NCI-H69 (cell line): ENCODE measurements around the gene RSPH6A.
A peak's percentile ranks its signal among the peaks of the same experiment; 100 is the strongest.

ENCODE experiments used
- DNase-seq: peaks from one replicate; lab custom pipeline; 2025; lab: John Stamatoyannopoulos, UW

The RSPH6A gene

DNA sequence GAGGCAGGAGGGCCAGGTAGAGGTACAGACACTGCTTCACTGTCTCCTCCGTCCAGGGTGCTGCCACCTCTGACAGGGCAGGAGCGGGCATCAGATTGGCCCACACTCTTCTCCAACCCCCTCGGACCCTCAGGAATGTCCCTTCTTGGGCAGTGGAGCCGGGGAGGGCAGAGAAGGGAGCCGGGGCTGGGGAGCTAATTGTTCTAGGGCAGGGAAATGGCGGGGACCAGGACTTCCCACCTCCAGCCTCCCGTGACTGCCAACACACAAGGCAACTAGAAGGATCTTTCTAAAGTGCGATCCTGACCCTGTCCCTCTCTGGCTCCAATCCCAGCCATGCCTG, 10.1 kb upstream of the RSPH6A start:
- DNase-seq, result no peak

DNA sequence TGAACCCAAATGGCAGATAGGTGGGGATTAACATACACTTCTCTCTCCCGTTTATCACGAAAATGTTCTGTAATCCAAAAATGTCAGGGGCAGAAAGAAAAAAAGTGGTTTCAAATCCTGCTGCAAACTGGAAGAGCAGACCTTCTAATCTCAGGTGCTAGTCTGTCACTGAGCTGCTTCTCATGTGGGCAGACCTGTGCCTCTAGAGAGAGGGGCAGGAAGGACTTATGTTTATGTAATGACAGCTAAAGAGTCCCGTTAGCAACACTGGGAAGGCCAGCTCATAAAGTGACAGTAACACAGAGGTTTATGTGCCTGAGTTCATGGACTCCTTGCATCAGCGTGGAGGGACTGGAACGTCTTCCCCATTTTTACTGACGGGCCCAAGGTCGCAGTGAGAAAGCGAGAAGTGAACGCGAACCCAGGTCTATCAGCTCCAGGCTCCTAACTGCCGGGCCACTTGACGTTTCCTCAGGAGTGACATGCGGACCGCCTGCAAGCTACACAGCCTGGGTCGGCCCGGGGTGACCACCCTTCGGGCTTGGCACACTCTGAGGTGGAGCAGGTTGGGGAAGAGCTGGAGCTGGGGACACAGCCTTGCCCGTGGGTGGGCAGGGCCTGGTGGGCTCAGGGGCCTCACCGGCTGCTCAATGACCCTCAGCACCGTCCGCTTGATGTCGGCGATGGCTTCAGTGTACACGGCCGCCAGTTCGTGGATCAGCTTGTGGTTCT, 9.6 kb upstream of the RSPH6A start:
- no peak for DNase-seq

GRCh38 chr19:45824041-45824471, 8.9 kb upstream of the RSPH6A start:
- DNase-seq, result peak; percentile 51

DNA sequence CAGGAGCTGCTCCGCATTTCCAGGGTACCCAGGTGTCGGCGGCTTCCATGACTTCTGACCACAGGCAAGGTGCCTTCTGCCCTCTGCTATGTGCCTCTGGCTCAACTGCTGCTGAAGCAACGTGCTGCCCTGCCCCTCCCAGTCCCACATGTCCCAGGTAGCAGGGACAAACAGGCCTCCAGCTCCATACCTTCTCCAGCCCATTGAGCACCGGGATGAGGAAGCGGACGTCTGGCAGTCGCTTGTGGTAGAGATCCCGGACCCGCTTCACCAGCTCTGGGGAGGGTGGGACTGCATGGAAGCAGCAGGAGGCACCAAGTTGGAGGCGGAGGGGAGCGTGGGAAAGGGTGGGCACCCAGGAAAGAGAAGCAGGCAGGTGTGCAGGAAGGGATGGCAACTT, 8.1 kb upstream of the RSPH6A start:
- no peak for DNase-seq

DNA sequence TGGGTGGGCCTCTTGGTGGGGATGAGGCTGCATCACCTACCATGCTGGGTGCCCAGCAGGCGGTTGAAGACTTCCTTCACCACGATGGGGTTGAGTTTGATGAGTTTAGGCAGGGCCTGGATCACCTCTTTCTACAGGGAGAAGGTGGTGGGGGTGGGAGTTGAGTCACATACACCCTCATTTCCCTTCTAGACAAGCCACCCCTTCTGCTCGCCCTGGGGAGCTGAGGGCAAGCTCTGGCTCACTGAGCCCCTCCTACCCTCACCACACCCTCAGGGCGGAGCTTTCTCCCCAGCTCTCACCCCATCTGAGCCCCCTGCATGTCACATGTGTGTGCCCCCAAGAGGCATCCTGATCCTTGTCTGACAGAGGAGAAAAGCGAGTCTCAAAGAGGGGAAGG, 7.6 kb upstream of the RSPH6A start:
- no peak for DNase-seq

DNA sequence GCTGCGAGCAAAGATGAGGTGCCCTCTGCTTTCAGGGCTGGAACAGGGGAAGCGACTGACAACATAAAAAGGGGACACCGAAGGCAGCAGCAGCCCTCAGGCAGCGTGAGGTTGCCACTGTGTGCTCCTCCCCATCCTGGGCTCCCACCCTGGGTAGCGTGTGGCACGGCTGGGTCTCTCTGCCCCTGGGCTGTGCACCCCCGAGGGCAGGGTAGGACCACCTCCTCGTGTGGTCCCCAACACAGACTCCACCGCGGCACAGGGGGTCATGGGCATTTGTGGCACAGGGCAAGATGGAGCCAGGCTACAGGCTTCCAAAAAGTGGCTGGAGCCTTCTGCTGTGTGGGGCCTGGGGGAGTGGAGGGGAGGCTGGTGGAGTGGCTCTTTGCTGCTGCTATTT, 6.5 kb upstream of the RSPH6A start:
- no peak for DNase-seq

DNA sequence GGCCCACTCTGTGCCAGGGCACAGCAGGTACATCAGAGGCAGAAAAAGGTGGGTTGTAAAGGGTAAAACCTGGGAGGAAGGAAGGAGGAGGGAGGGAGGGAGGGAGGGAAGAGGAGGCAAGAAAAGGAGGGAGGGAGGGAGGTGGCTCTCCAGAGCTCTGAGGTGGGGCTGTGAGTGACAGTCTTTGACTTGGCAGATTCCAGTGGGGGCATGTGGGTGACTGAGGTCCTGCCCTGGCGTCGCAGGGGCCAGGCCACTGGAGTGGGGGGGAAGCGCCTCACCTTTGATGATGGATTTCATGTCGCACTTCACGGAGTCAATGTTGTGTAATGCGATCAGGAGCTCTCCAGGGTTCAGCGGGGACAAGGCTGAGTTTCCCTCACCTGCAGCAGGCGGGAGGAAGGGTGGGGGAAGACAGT, 6.0 kb upstream of the RSPH6A start:
- no peak for DNase-seq

DNA sequence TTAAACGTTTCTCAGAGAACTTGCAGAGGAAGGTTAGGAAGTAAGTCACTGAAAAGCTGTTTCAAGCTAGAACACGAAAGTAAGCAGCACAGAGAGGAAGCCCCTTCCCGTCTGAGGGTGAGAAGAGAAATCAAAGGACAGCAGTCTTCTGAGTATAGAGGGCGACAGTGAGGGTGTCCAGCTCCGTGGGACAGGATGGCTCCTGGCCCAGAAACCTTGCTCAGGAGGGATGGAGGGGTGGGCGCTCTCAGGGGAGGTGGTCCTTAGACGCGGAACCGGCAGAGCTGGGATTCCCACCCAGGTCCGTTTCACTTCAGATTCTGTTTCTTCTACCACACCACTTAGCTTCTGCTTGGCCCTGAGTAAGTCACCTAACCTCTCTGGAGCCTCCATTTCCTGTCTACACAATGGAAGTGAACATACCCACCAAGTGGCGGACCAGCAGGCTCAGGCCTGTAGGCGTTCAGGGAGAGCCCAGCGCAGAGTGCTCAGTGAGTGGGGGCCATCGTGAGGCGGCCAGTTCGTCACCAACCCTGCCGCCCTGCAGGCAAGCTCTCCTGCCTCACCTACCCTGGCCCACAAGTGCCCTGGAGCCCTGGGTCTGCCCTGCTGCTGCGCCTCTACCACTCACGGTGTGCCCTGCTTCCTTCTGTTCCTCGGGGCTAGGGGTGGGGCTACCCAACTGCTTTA, 5.5 kb upstream of the RSPH6A start:
- no peak for DNase-seq

DNA sequence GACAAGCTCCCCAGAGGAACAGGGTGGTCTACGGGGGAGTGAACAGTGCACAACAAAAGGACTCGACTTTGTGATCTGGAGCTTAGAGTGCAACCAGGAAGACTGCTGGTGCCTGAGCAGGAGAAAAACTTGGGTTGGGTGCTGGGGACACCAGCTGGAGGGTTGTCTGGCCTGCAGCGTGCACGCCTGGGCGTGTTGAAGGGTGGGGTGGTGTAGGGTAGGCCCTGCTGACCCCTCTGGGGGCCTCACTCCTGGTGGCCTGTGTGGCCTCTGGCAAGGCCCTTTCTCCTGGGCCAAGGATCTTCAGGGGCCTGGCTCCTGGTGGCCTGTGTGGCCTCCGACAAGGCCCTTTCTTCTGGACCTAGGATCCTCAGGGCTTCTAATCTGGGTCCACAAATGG, 4.7 kb upstream of the RSPH6A start:
- DNase-seq, result no peak

DNA sequence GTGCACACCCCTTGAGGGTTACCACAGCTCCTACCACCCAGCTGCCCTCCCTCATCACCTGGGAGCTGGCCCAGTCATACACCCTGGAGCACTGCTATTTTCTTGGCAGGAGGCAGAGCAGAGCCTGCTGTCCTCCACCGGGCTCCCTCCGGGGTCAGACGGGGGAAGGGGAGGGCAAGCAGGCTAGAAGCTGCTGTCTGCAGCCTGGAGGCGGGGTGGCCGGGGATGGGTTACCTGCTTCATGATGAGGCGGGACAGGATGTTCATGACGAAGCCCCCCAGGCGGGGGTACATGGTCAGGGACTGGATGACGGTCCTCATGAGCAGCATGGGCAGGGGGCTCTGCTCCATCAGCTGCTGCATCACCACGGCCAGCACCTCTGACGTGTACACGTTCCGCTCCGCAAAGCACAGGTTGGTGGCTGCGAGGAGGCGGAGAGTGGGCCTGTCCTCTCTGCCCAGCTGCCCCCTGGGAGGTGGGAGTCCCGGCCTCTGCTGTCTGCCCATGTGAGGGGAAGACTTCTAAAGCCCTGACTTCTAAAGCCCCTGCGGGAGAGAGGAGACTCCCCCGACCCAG, 2.7 kb upstream of the RSPH6A start:
- DNase-seq, result peak; percentile 83

GRCh38 chr19:45817010-45817724, 2.1 kb upstream of the RSPH6A start:
- peak; percentile 93 for DNase-seq

GRCh38 chr19:45816236-45817009, 1.3 kb upstream of the RSPH6A start:
- DNase-seq, result no peak

DNA sequence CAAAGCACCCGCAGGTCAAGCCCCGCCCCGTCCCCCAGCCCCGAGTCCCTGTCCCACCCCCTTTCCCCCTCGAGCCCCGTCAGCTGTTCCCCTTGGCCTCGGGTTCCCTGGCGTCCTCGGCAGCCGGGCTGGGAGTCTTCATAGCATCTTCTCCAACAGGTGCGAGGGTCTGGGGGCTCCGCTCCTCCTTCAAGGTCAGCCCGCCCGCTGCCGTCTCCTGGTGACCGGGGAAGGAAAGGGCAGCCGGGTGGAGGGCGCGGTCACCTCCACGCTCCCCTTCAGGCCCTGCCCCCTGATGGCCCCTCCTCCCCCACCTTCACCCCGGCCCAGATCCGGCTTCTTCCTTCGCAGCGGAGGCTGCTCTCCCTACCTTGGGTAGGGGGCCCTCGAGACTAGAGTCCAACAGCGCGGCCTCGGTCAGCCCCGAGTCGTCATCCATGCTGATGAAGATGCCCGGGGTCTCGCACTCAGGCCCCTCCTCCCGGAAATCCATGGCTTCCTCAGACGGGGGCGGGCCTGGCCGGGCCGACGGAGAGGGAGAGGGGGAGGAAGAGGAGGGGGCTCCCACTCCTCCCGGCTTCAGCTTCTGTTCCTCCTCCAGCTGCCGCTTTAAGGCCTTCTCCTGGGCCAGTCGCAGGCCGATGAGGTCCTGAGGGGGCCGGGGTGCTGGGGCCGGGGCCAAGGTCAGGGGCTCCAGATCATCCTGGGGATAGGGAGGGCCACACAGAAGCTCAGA, 541 bp upstream of the RSPH6A start:
- DNase-seq, result no peak

DNA sequence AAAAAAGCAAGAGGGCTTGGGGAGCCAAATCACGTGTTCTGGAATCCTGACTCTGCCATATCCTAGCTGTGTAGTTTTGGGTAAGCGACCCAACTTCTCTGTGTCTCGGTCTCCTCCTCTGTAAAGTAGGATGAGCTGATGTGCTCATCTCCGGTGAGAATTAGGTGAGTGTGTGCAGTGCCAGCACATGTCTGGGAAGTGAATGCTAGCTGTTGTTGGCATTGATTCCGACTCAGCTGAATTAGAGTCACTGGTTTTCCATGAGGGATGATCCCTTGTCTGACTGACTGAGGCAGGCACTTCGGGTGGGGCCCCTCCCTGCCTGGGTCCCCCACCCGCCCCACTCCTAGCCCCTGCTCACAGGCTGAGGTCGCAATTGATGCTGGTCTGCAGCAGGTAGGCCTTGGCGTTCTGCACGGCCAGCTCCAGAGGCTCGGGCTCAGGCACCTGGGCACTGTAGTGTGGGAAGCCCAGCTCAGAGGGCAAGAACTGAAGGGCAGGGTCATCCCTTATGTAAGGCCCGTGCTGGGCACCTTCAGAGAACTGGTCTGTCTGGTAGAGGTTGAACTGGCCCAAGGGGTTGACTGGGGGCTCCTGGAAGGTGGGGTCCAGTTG, 835 bp downstream of the RSPH6A start:
- DNase-seq, result no peak

DNA sequence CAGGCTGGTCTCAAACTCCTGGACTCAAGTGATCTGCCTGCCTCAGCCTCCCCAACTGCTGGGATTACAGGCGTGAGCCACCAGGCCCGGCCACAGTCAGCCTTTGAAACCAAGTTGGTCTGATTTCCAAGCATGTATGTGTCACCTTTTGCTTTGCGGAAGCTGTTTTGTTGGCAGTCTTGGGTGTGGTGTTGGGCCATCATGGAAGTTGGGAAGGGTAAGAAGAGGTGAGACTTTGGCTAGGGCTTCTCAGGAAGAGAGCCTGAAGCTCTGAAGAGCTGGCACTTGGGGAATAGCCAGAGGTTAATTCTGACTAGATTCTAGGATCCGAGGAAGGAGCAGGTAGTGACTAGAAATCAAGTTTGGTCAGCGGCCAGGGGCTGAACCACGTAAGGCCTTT, 2.8 kb downstream of the RSPH6A start:
- DNase-seq, result no peak

- peak; percentile 86 for DNase-seq
Observed at GRCh38 chr19:45809643-45810159, 5.4 kb downstream of the RSPH6A start.

DNA sequence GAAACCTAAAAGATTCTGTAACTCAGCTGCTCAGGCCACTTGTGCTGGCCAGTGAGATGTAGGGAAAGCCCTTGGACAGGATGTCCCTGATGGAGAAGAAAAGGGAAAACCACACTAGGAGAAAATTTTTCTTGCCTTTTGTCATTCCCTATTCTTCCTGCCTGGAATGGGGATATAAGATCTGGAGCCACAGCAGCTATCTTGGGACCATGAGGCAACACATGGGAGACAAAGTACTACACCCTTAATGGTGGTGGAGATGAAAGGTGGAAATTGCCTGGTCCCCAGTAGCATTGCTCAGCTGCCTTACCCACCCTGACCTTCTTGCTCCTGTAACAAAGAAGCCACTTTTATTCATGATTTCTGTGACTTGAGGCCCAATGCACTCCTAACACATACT, 9.4 kb downstream of the RSPH6A start:
- DNase-seq, result no peak

- no peak for DNase-seq
Observed at GRCh38 chr19:45804959-45805230, 10.2 kb downstream of the RSPH6A start.

- DNase-seq, result no peak
Observed at GRCh38 chr19:45804140-45804958, 10.8 kb downstream of the RSPH6A start.

DNA sequence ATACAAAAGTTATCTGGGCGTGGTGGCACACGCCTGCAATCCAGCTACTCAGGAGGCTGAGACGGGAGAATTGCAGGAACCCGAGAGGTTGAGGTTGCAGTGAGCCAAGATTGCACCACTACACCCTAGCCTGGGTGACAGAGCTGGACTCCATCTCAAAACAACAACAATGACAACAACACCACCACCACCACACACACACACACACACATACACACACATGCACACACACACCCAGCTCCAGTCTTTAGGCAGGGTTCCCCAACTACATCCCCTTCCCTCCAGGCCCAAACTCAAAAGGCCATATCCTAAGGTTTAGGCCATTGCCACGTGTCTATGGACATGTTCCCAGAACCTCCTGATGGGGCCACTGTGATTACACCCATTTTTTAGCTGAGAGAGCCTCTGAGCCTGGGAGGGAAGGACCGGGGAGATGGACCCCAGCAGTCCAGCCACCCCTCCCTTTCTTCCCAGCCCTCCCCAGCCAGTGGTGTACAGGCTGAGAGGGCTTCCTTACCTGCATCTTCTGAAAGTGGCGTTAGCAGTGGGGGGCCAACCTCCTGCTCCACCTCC, 13.4 kb downstream of the RSPH6A start:
- DNase-seq, result no peak
